HG03045 (cell line): ENCODE data around the gene PIP5K1C.

Experiments
- ATAC-seq: cut with Tn5 transposase; IDR thresholded peaks from one replicate; pipeline ENCODE4 v1.9.1; 2021; ENCODE audit warnings: mild to moderate bottlenecking, moderate library complexity; ENCODE audit not compliant: unreplicated experiment

PIP5K1C gene

GRCh38 chr19:3695124-3695733 lies 5.0 kb downstream of the PIP5K1C start:
- ATAC-seq = no peak

- no peak for ATAC-seq
Measured at GRCh38 chr19:3694361-3695123, 5.7 kb downstream of the PIP5K1C start.

DNA sequence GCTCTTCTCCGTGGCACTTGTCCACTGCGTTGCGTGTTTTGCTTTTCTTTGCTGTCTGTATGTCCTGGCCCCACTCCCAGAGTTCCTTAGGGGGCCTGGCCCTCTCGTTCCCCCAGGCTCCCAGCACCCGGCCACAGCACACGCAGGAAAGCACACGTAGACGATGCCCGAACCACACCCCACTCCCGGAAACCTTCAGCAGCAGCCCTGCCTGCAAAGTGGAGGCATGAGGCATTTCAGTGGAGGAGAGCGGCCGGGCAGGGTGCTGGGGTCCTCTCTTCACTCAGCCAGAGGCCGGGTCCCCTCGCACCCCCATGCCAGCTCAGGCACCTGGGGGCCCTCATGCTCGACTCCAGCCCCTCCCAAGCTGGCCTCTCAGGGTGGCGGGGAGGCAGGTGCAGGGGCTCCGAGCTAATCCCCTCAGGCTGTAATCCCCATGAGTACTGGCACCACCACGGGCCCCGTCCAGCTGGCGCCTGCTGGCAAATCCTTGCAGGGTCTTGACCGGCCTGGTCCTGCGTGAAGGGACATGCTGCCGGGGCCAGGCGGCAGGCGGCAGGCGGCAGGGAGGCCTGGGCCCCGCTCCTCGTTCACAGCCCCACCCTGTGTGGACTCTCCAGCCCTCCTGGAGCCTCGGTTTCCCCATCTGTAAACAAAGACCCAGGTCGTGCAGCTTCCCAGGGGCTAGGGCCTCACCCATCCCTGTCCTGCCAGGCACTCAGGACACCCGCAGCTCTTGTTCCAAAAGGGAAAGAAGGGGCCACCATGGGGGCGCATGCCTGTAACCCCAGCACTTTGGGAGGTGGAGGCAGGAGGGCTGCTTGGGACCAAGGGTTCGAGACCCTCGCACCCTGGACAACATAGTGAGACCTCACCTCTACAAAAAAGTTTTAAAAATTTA lies 7.0 kb downstream of the PIP5K1C start:
- no peak for ATAC-seq

- no peak for ATAC-seq
Measured at GRCh38 chr19:3692141-3693024, 7.9 kb downstream of the PIP5K1C start.

DNA sequence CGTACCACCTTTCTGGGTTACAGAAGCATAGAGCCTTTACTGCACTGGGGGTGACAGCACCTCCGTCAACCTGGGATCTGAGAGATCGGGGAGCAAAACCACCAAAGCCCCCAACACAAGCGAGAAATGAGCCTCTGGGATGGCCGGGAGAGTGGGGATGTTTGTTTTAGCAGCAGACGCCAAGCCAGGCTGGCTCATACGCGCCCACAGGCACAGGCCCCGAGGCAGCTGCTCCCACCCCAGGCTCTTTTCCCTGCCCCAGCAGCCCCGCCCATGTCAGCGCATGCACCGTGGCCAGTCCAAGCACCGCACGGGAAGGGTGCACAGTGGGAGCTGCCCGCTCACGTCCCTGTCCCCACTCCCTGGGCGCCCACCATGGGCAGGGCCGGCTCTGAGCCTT lies 8.5 kb downstream of the PIP5K1C start:
- no peak for ATAC-seq

- ATAC-seq = no peak
Measured at GRCh38 chr19:3691372-3691716, 8.9 kb downstream of the PIP5K1C start.

DNA sequence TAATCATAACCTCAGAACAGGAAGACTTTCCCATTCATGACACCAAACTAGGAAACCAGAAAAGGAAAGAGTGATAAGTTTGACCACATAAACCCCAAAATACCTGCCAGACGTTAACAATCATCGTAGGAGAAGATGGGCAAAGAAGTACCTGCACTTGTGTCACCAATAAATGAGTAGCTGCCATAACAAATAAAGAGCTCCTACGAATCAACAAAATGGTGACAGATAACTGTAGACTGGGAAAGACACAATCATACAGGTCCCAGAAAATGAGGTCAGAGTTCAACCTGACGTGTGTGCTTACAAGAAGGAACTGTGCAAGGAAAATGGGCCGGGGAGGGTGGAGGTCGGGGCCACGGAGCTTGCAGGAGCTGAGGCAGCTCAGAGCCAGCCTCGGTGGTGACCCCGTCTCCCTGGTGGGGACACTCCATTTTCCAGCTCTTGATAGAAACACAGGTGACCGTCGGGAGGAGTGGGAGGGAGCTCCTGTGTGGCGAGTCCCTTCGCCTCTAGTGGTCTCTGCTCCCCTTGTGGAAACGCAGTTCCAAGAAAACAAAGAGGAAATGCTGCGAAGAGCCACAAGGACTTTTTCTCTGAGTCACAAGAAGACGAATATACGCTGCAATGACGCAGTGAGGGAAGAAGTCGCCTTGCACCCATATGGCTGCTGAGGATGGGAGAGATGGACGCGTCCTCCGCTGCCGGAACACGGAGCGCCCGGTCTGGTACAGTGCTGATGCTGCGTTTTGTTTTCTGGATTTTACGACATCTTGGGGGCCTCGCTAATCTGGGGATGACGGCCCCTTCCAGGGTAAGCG lies 9.5 kb downstream of the PIP5K1C start:
- ATAC-seq = no peak

DNA sequence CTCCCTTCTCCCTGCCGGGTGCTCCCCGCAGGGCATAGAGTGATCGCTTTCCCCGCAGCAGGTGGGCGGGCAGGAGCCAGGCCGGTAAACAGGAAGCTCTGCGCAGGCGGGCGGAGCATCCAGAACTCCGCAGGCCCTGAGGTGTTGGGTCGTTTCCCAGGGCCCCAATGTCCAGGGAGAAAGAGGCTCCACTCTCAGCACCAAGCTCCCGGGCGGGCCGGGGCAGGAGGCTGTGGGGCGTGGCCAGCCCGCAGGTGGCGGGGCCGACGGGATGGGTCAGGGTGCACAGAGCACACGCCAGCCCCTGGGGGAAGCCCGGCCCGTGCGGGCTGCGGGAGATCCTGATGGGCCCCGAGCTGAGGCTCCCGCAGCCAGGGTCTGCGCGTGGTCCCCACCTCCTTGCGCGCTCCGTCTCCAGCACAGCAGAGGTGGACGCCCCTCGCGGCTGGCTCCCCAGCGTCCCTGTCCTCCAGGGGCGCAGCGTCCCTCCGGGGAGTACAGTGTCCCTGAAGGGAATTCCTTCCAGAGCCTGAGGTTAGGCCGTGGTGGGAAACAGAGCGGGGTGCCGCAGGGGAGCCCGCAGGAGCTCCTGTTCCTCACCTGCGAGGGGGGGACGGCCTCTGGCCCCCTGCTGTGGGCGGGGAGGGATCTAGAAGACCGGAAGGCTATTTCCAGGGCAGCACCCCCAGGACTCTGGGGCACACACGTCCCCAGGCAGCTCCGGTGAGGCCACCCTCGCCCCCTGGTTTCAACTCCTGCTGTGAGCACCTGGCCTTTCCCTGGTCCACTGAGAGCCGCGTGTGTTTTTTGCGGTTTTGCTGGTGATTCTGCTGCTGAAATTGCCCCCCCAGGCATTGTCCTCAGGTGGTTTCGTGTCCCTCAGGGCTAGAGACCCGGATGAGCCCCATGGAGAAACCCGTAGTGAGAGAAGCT lies 12.2 kb downstream of the PIP5K1C start:
- ATAC-seq = no peak

DNA sequence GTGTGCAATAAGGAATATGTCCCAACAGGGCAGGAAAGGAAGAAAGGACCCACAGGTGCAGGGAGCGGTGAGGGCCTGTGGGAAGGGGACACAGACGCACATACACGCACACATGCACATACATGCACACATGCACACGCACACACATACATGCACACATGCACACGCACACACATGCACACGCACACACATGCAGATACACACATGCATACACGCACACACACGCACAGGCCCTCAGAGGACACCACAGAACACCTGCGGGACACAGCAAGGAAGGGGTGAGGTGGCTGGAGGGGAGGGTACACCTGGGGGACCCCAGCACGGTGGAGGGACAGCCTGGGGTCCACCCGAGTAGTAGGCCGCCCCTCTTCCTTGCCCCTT lies 12.9 kb downstream of the PIP5K1C start:
- no peak for ATAC-seq

DNA sequence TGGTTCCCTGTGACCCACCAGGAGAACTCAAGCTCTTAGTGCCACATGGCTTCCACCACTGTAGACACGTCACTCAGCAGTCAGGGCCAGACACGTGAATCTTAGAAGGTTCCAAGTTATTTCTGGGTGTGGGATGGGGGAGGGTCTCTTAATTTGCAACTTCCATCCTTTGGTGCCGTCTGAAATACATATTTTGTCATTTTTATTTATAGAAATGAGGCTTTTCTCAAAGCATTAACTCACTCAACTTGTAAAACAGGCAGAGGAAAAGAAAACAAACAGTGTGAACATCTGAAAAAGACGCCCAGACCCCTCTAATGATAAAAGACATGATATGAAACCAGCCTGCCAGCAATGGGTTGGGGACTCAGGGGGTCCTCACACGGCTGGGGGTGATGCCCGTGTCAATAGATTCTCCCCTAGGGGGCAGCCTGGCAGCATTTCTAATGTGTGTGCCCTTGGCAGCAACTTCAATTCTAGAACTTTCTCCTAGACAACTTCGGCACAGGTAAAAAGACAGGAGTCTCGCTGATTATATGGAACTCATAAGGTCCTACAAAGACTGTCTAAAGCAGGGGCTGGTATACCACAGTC lies 15.4 kb downstream of the PIP5K1C start:
- ATAC-seq = no peak

GRCh38 chr19:3684054-3684816 lies 16.0 kb downstream of the PIP5K1C start:
- ATAC-seq = no peak

DNA sequence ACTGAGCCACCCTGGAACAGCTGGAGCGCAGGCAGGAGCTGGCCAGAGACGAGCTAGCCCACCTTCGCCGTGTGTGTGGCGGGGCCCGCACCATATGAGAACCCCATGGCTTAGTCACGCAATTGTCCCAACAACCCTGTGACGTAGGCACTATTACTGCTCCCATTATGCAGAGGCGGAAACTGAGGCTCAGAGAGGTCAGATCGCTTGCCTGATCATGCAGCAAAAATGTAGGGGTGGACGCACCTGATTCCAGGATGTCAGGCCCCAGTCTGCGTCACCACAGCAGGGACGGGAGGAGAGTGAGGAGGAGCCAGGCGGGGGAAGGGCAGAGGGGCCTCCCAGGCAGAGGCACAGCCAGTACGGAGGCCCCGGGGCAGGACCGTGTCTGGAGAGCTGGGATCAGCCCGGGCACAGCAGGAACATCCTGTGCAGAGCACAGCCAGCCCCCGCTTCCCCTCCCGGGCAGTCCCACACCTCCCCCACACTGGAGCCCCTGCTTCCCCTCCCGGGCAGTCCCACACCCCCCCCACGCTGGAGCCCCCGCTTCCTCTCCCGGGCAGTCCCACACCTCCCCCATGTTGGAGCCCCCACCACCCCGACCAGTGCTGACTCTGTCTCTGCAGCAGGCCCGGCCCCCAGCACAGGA lies 16.7 kb downstream of the PIP5K1C start:
- no peak for ATAC-seq

GRCh38 chr19:3682741-3683404 lies 17.4 kb downstream of the PIP5K1C start:
- ATAC-seq = no peak

GRCh38 chr19:3682286-3682685 lies 18.0 kb downstream of the PIP5K1C start:
- no peak for ATAC-seq

- ATAC-seq = no peak
Measured at GRCh38 chr19:3680939-3681338, 19.3 kb downstream of the PIP5K1C start.

DNA sequence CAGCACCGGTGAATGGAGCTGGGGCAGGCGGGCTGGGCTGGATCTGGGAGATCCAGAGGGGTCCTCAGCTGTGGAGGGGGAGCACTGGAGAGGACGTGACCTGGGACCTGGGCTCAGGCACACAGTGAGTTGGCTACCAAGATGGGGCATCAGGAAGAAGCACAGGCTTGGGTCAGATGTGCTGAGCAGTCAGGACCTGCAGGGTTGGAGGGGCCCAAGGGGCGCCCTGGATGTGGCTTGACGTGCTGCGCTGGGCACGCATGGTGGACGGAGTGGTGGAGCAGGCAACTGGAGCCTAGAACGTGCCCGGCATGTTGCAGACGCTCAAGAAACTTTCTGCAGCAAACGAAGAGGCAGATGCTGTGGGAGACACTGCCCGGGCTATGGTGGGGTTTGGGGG lies 20.7 kb downstream of the PIP5K1C start:
- ATAC-seq = no peak

DNA sequence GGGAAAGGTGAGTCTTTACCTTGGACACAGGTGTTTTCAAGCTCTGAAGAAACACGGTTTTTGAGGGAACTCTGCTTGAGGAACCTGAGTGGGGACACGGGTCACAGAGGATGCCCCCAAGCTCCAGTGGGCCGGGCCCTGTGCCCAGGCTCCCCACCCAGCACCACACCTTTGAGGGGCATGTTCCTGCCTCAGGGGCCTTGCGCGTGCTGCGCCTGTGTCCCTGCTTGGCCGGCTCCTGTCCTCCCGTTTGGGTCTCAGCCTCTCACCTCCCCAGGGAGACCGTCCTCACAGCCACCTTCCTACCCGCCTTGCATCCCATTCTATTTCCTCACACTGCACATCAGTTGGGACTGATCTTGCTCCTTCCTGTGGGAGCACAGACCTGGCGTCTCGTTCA lies 21.1 kb downstream of the PIP5K1C start:
- ATAC-seq = no peak
